HG03469 (cell line): ENCODE results near the gene HIVEP3.

ENCODE experiments used
- ATAC-seq: cut with Tn5 transposase; IDR thresholded peaks from one replicate; pipeline ENCODE4 v1.9.1; 2021; ENCODE audit warnings: mild to moderate bottlenecking, moderate library complexity, moderate number of reproducible peaks; ENCODE audit not compliant: unreplicated experiment

HIVEP3 gene

DNA sequence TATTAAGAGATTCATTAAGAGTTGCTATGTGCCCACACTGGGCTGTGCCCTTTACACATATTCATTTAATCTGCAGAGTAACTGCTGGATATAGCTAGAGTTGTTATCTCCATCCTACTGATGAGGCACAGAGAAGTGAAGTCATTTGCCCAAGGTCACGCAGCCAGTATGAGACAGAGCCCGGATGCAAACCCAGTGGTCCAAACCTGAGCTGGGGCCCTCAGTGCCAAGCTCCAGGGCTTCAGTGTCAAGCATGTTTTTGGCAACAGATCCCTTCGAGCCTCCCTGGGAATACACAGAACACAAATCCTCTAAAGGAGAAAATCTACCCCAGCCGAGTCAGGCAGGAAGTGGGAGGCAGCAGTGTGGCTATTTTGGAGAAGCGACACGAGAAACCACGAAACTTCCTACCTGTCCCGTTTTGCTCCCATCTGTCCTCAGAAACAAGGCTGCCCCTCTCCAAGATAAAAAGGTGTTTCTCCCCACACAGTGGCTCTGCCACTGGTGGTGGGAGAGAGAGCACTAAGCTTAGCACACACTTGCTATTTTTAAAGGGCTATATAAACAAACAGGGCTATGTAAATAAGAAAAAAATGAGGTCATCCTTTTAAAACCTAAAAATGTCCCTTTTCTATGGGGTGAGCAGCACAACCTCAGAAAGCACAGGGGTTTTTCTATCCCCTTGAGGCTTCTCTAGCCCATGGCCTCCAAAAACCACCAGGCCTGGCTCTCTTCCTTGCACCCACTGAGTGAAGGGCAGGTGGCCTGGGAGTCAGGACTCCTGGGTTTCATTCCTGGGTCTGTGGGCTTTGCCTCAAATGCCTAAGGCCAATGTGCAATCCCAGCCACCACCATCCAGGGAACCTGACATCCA is 295.6 kb downstream of the HIVEP3 start:
- ATAC-seq: peak; percentile 44

- ATAC-seq: no peak
Observed at GRCh38 chr1:41622402-41622801, 296.3 kb downstream of the HIVEP3 start.

DNA sequence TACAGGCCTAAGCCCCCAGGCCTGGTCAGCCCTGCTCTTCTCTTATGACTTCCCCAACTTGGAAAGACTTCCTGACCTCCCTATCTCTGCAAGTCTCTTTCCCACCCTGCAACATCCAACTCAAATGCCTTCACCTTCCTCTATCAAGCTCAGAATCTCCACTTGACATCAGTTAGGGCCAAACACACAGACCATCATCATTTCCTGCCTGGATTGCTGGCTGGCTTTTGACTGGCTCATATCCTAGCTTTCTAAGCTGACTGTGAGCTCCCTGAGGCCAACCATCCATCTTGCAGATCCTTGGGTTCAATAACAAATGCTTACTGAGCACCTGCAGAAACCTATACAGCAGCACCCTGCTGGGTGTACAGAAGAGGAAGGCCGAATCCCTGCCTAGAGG is 296.9 kb downstream of the HIVEP3 start:
- no peak for ATAC-seq

DNA sequence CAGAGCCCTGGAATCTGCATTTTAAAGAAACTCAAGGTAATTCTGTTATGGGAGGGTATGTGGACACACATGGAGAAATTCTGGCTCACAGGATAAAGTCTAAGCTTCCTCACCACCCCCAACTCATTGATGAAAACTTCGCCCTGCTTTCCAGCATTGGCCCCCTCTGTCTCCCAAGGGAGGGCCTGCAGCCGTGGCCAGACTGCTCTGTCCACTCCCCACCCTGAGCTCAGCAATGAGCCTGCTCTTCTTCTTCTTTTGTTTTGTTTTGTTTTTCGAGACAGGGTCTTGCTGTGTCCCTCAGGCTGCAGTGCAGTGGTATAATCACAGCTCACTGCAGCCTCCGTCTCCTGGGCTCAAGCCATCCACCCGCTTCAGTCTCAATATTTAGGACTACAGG is 297.5 kb downstream of the HIVEP3 start:
- no peak for ATAC-seq

- no peak for ATAC-seq
Observed at GRCh38 chr1:41620365-41621169, 298.2 kb downstream of the HIVEP3 start.

DNA sequence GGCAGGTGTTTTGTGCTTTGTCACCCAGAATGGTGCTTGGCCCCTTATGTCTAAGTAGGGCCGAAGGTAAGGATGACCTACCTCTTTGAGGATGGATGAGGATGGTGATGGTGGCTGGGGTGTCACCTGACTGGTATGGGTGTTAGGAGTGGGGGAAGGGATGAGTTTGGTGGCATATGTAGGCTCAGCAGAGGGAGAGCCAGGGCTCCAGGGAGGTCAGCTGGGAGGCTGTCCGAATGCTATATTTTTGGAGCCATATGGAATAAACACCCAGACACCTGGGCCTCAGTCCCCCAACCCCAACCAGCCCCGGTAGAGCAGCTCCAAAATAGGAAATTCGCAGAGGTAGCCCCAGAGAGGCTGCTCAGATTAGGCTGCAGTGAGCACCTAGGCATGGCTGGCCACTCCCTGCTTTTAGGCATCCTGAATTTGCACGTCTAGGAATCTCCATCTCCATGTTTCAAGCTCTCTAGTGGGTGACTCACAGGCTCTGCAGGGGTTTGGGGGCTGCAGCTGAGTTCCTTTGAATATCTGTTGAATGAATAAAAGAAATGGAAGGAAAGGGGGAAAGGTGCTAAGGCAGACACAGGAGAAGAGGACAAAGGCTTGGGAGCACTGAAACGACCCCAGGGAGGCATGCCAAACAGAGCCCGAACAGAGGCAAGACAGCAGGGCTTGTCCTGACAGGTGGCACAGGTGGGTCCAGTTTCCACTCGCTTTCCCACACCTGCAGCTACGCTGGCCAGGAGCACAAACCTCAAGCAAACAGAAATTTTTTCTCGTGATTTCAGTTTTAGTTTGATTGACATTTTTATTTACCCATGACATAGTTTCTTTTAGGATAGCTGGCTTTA is 299.0 kb downstream of the HIVEP3 start:
- no peak for ATAC-seq

DNA sequence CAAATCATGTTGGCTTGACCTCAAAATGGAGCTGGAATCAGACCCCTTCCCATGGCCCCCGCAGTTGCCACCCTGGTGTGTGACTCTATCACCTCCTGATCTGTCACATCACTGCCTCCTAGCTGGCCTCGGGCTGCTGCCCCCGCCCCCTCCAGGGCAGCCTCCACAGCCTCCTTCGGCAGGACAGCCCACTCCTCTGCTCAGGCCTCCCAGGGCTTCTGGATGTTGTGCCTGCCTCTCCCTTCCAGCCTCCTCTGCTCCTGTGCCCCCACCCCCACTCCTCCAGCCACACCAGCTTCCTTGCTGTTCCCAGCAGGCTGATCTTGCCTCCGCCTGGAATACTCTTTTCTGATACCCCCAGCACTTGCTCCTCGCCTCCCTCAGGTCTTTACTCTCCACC is 299.9 kb downstream of the HIVEP3 start:
- ATAC-seq: no peak

DNA sequence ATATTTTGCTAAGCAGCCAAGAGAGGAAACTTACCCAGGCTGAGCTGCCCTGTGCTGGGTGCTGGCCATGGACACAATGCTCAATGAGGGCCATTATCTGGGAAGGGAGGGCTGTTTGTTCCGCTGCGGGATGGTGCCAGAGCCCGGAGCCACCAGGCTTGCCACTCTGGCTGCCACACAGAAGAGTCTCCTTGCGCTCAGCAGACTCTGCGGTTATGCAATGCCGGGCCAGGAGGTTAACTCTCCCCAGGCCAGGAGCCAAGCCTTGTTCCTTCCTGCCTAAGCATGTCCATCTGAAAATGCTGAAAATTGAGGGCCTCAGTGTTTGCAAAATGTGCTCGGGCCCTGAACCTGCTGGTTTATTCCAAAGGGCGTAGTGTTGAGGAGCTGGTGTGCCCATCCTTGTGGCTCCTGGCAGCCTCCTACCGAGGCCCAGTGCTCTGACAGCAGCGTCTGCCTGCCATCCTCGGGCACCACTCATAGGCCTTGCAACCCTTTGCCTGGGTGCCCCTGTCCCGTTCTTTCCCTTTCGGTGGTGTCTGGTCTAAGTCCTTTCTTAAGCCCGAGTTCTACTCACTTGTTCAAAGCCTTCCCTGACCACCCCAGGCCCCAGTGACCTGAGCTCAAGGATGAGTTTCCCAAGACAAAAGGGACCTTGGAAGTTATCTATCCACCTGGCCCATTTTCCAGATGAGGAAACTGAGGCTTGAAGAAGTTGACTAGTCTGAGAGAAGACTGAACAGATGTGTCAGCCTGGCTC is 300.5 kb downstream of the HIVEP3 start:
- ATAC-seq: no peak

- ATAC-seq: no peak
Observed at GRCh38 chr1:41617336-41617735, 301.4 kb downstream of the HIVEP3 start.

DNA sequence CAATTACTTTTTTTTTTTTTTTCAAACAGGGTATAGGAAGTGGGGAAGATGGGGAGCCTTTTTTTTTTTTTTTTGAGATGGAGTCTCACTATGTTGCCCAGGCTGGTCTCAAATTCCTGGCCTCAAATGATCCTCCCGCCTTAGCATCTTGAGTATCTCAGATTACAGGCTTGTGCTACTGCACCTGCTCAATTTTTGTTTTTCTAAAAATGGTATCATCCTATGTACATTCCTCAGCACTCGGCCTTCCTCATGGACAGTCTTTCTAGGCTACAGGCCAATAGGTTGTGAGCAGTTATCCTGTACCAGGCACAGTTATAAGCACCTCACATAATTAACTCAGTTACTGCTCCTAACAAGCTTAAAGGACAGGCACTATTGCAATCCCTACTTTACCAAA is 302.2 kb downstream of the HIVEP3 start:
- no peak for ATAC-seq

- ATAC-seq: no peak
Observed at GRCh38 chr1:41615981-41616380, 302.7 kb downstream of the HIVEP3 start.

DNA sequence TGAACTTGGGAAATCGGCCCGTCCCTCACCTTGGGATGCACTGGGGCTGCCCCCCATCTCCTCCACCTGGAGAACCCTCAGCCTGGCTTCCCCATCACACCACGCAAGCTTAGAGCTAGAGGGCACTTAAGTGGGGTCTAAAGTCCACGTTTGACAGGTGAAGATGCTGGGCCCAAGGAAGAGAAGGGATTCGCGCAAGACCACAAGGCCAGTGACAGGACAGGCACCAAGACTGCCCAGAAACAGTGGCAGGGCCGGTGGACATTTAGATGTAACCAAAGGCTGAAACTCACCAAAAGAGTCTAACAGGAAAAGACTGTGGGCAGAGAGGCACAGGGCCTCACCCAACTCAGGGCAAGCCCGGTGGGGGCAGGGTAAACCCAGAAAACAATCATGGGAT is 303.4 kb downstream of the HIVEP3 start:
- ATAC-seq: no peak

DNA sequence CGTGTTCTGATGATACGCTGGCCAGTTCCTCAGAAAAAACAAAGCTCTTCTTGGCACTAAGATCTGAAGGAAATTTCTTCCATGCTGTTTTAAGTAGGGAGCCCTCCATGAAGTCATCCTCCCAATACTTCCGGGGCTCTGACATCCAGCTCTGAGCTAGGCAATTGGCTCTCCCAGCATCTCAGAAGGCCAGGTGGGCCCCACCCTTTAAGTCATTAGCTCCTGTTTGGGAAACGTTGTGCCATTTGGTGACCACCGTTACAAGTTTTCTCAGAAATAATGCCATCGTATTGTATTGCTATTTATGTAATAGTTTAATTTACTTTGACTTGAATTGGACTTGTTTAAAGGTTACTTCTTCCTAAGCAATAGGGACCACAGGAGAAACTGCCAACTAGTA is 303.9 kb downstream of the HIVEP3 start:
- no peak for ATAC-seq

DNA sequence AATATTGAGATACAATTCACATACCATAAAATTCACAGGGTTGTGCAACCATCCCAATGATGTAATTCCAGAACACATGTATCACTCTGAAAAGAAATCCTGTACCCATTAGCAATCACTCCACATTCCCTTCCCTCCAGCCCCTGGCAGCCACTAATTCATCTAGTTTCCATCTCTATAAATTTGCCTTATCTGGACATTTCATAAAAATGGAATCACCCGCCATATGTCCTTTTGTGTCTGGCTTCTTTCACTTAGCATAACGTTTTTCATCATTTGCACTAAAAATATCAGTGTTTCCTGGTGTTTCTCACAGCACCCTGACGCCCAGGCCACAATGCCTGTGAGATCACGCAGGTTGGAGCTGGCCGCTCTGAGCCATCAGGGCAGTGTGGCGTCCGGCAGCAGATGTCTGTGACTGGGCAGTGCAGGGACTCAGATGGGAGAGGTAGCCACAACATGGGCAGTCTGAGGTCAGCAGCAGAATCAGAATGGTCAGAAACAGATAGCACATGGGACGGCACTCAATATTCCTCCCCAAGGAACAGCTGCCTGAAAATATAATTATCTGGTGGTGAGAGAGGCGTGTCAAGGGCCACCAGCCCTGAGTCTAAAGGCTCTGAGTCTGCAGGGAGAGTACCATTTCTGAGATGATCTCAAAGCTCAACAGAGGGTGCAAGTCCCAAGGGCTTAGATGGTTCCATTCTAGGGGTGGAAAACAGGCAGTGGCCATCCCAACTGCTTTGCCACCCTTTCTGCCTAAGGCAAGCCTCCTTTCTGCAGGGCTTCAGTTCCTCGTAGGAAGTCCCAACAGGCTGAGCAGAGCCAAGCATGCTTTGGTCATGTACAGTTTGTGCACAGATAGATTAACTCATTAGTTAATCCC is 304.8 kb downstream of the HIVEP3 start:
- ATAC-seq: no peak

GRCh38 chr1:41612953-41613352 is 305.8 kb downstream of the HIVEP3 start:
- ATAC-seq: no peak

DNA sequence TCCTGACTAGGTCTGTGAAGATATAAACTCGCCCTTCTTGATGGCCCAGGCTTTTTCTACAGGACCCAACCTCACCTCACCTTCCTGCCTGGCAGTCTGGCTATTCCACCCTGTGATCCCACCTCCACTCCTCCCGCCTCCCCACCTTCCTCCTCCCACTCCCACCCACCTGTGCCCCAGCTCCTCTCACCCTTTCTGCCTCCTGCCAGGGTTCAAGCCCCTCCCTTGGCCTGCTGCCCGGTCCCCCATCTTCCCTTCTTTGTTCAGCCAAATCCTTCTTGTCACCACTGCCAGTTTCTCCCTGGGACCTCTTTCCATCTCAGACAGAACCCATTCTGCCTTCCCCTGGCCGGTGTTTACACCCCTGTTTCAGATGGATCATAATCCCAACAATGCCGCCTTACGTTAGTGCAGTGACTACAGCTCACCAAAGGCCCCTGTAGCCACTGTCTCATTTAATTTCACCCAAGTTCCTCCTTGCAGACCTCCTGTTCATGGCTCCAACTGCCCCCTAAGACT is 306.7 kb downstream of the HIVEP3 start:
- no peak for ATAC-seq

DNA sequence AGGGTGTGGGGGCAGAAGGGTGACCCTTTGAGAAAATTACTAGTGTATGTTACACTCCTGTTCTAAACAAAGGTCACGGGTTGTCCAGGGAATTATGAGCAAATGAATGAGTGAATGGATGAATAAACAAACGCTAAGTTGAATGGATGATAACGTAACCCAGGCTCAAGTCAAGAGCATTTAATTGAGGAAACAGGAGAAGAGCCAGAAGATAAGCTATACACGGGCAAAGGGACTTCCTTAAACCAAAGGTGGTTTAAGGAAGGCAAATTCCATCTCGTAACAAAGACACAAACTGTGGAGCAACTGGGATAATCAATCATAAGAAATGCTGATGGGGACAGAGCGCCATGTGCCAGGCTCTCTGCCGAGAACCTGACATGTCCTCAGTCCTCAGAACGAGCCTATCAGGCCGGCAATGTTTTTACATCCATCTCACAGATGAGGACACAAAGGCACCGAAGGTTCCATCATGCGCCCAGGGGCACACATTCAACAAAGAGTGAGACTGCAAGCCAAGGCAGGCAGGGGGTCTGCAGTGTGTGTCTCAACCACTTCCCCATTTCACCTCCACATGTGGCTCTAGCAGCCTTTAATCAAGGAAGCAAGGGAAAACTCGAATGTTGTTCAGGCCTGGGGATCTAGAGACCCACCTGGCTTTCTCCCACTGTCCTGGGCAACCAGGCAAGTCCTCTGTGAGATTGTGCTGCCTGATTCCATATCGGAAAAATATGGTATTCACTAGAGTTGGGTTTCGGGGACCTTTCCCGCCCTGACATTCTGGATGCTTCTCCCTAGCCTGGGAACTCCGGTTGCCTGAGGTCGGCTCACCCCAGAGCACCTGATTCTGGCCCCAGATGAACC is 307.4 kb downstream of the HIVEP3 start:
- no peak for ATAC-seq

- ATAC-seq: no peak
Observed at GRCh38 chr1:41610361-41610760, 308.4 kb downstream of the HIVEP3 start.
